H9 (cell line): Measurements from ENCODE around the gene RBFOX1. TPM values are rescaled to one million over a fixed set of nuclear protein-coding genes. Genes with fewer than 3 reads are reported as not detected.

Source experiments
- DNase-seq: peaks from one replicate; pipeline ENCODE4 v3.0.0-alpha.2; 2017
- H2AFZ ChIP-seq: one replicate; pipeline ENCODE4 v1.6.1; 2013; ENCODE audit warnings: mild to moderate bottlenecking, low read length, control low read depth, moderate library complexity
- H2AK5ac ChIP-seq: 2 replicates; pipeline ENCODE4 v1.6.1; 2013; ENCODE audit warnings: low read length, control low read depth, mixed read lengths; ENCODE audit not compliant: insufficient read length
- H2BK120ac ChIP-seq: one replicate; pipeline ENCODE4 v1.6.1; 2013; ENCODE audit warnings: low read depth, mild to moderate bottlenecking, low read length, control low read depth, inconsistent platforms; ENCODE audit not compliant: poor library complexity, severe bottlenecking
- H2BK12ac ChIP-seq: 2 replicates; pipeline ENCODE4 v1.6.1; 2013; ENCODE audit warnings: low read length, control low read depth, mixed read lengths, low read depth; ENCODE audit not compliant: insufficient read length
- H2BK15ac ChIP-seq: 2 replicates; pipeline ENCODE4 v1.6.1; 2013; ENCODE audit warnings: low read depth, low read length, control low read depth
- H2BK20ac ChIP-seq: one replicate; pipeline ENCODE4 v1.6.1; 2013; ENCODE audit warnings: low read depth, mild to moderate bottlenecking, low read length, control low read depth, inconsistent platforms; ENCODE audit not compliant: poor library complexity, severe bottlenecking
- H2BK5ac ChIP-seq: 2 replicates; pipeline ENCODE4 v1.6.1; 2013; ENCODE audit warnings: low read length, control low read depth, mixed read lengths; ENCODE audit not compliant: insufficient read length
- H3K14ac ChIP-seq: 2 replicates; pipeline ENCODE4 v1.6.1; 2013; ENCODE audit warnings: low read length, control low read depth; ENCODE audit not compliant: insufficient read depth
- H3K18ac ChIP-seq: 2 replicates; pipeline ENCODE4 v1.6.1; 2013; ENCODE audit warnings: low read depth, mild to moderate bottlenecking, mixed read lengths, low read length, control low read depth; ENCODE audit not compliant: insufficient read length
- H3K23ac ChIP-seq: 2 replicates; pipeline ENCODE4 v1.6.1; 2013; ENCODE audit warnings: low read length, control low read depth, mixed read lengths, low read depth; ENCODE audit not compliant: insufficient read length
- H3K23me2 ChIP-seq: 2 replicates; pipeline ENCODE4 v1.6.1; 2013; ENCODE audit warnings: low read depth, mild to moderate bottlenecking, mixed read lengths, low read length, control low read depth; ENCODE audit not compliant: insufficient read length, poor library complexity, severe bottlenecking
- H3K27ac ChIP-seq: 2 replicates; pipeline ENCODE4 v1.5.1; 2013; ENCODE audit warnings: low read length, control low read depth, mixed read lengths, low read depth; ENCODE audit not compliant: insufficient read length
- H3K27me3 ChIP-seq: 2 replicates; pipeline ENCODE4 v1.6.1; 2013; ENCODE audit warnings: low read length, control low read depth, inconsistent platforms; ENCODE audit not compliant: insufficient read depth
- H3K4ac ChIP-seq: 2 replicates; pipeline ENCODE4 v1.6.1; 2013; ENCODE audit warnings: low read depth, mild to moderate bottlenecking, control low read depth, inconsistent platforms, low read length, moderate library complexity
- H3K4me1 ChIP-seq: 2 replicates; pipeline ENCODE4 v1.6.1; 2013; ENCODE audit warnings: low read length, control low read depth, inconsistent platforms; ENCODE audit not compliant: insufficient read depth
- H3K4me2 ChIP-seq: 2 replicates; pipeline ENCODE4 v1.6.1; 2013; ENCODE audit warnings: low read length, control low read depth, mixed read lengths; ENCODE audit not compliant: insufficient read length, insufficient read depth
- H3K56ac ChIP-seq: 2 replicates; pipeline ENCODE4 v1.6.1; 2013; ENCODE audit warnings: low read depth, mild to moderate bottlenecking, mixed read lengths, low read length, control low read depth; ENCODE audit not compliant: insufficient read length
- H3K79me1 ChIP-seq: 2 replicates; pipeline ENCODE4 v1.6.1; 2013; ENCODE audit warnings: low read depth, mild to moderate bottlenecking, moderate library complexity, low read length, control low read depth, inconsistent platforms; ENCODE audit not compliant: insufficient read depth, poor library complexity, severe bottlenecking
- H3K79me2 ChIP-seq: 2 replicates; pipeline ENCODE4 v1.6.1; 2013; ENCODE audit warnings: low read length, control low read depth, inconsistent platforms; ENCODE audit not compliant: insufficient read depth
- H3K9ac ChIP-seq: 2 replicates; pipeline ENCODE4 v1.6.1; 2013; ENCODE audit warnings: low read length, control low read depth, mixed read lengths; ENCODE audit not compliant: insufficient read length; ENCODE audit errors: extremely low read depth
- H3K9me3 ChIP-seq: one replicate; pipeline ENCODE4 v1.6.1; 2013; ENCODE audit warnings: low read depth, low read length, inconsistent platforms; ENCODE audit not compliant: control insufficient read depth
- H3T11ph ChIP-seq: one replicate; pipeline ENCODE4 v1.6.1; 2013; ENCODE audit warnings: mild to moderate bottlenecking, low read length, control low read depth, inconsistent platforms
- H4K20me1 ChIP-seq: one replicate; pipeline ENCODE4 v1.6.1; 2013; ENCODE audit not compliant: control insufficient read depth, insufficient read length, insufficient read depth
- H4K5ac ChIP-seq: 2 replicates; pipeline ENCODE4 v1.6.1; 2013; ENCODE audit warnings: low read depth, mild to moderate bottlenecking, mixed read lengths, low read length, control low read depth; ENCODE audit not compliant: insufficient read length
- H4K8ac ChIP-seq: replicated peaks from 2 replicates; pipeline ENCODE4 v1.6.1; 2013; ENCODE audit warnings: low read length, control low read depth, mixed read lengths, low read depth; ENCODE audit not compliant: insufficient read length
- H4K91ac ChIP-seq: 2 replicates; pipeline ENCODE4 v1.6.1; 2013; ENCODE audit warnings: low read depth, mild to moderate bottlenecking, moderate library complexity, mixed read lengths, low read length, control low read depth; ENCODE audit not compliant: insufficient read length
- H3K27ac Mint-ChIP-seq, 3 experiments: 2 replicates in 2 of 3; 3 replicates in 1 of 3; pipeline ENCODE4 v1.8.0; 2020 to 2021; ENCODE audit warnings: mixed read lengths in 3 of 3, mild to moderate bottlenecking in 1 of 3, moderate library complexity in 1 of 3
- H3K27me3 Mint-ChIP-seq: 2 replicates; pipeline ENCODE4 v1.8.0; 2021; ENCODE audit warnings: low read depth, mild to moderate bottlenecking, moderate library complexity, mixed read lengths
- H3K36me3 Mint-ChIP-seq, 3 experiments: 2 replicates in 2 of 3; 3 replicates in 1 of 3; pipeline ENCODE4 v1.8.0; 2020 to 2021; ENCODE audit warnings: low read depth in 3 of 3, mixed read lengths in 3 of 3; ENCODE audit not compliant: insufficient read depth in 1 of 3
- H3K4me1 Mint-ChIP-seq, 2 experiments: 2 replicates each; pipeline ENCODE4 v1.8.0; 2020; ENCODE audit warnings: mixed read lengths in 2 of 2
- H3K4me3 Mint-ChIP-seq, 2 experiments: 2 replicates in 1 of 2; 3 replicates in 1 of 2; pipeline ENCODE4 v1.8.0; 2020 to 2021; ENCODE audit warnings: mild to moderate bottlenecking in 2 of 2, mixed read lengths in 2 of 2, moderate library complexity in 1 of 2
- H3K9me3 Mint-ChIP-seq, 2 experiments: 2 replicates in 1 of 2; 3 replicates in 1 of 2; pipeline ENCODE4 v1.8.0; 2020; ENCODE audit warnings: mild to moderate bottlenecking in 2 of 2, mixed read lengths in 2 of 2, moderate library complexity in 1 of 2
- CTCF ChIP-seq: fragments of 200-600 bp; sonication (generic); conservative IDR thresholded peaks from 3 replicates; pipeline ENCODE4 v1.8.0; 2021; ENCODE audit warnings: antibody characterized with exemption, mild to moderate bottlenecking
- WGBS: extraction: QIAGEN DNeasy Blood & Tissue Kit; methylation state at CpG from one replicate; pipeline ENCODE4 v1.1.7; 2013; ENCODE audit warnings: missing lambda C conversion rate, low lambda C conversion rate, mixed read lengths; ENCODE audit not compliant: insufficient read length; ENCODE audit errors: extremely low coverage; 5-methylcytosine and 5-hydroxymethylcytosine counted together
- total RNA-seq: library from RNA; stranded (reverse); gene quantifications from 2 replicates; pipeline ENCODE4 v1.2.1, GENCODE V29; 2021

RBFOX1 gene
- total RNA-seq, 1 experiment from 2014 or later: 2.0 TPM

- Histone ChIP-seq H2AFZ (no peak overlapping the region), H4K5ac (no peak overlapping the region), H2BK20ac (no peak overlapping the region), H3K23ac (no peak overlapping the region), H3K23me2 (no peaks in the 10 kb centered on the region), H3K14ac (no peak overlapping the region), H4K20me1 (no peaks in the 10 kb centered on the region), H3T11ph (no peak overlapping the region), H3K9ac (no peak overlapping the region), H3K79me1 (no peaks in the 10 kb centered on the region), H3K9me3 (no peaks in the 10 kb centered on the region), H2AK5ac (no peak overlapping the region), H3K18ac (no peak overlapping the region), H3K27me3 (no peaks in the 10 kb centered on the region), H4K8ac (no peak overlapping the region), H3K27ac (no peak overlapping the region), H3K56ac (no peak overlapping the region), H3K4me2 (no peak overlapping the region), H4K91ac (no peak overlapping the region), H2BK5ac (no peak overlapping the region), H3K4ac (no peak overlapping the region), H2BK15ac (no peak overlapping the region), H3K79me2 (no peaks in the 10 kb centered on the region), H3K4me1 (no peaks in the 10 kb centered on the region), H2BK12ac (no peak overlapping the region), H2BK120ac (no peak overlapping the region)
- WGBS: no CpG with 5 or more reads among the region's 5 CpGs
- H3K27ac Mint-ChIP-seq: no peak overlapping the region
- TF ChIP-seq CTCF: no peak
- 0 out of 4 replicates have a peak, but pooled peaks cover 0 to 2% of the 10 kb centered on the region in 2 experiments for H3K4me1 Mint-ChIP-seq
- H3K4me3 Mint-ChIP-seq: no peak overlapping the region
- H3K36me3 Mint-ChIP-seq: no peaks in the 10 kb centered on the region
- no peak for DNase-seq
- no peaks in the 10 kb centered on the region for H3K27me3 Mint-ChIP-seq
- H3K9me3 Mint-ChIP-seq: no peaks in the 10 kb centered on the region
Observed at GRCh38 chr16:7376227-7376626, 43.6 kb downstream of the RBFOX1 start.
